Endothelial cell of umbilical vein (primary cell): ENCODE results near the gene ATXN2. TPM values are rescaled to one million over a fixed set of nuclear protein-coding genes. Genes with fewer than 3 reads are reported as not detected.
A peak's percentile ranks its signal among the peaks of the same experiment; 100 is the strongest.

Experiments used
- BruUV-seq: library from RNA; stranded (reverse); fragments of 400-500 nt; replicated peaks from 2 replicates; lab custom pipeline; 2021; lab: Mats Ljungman, UMichigan
- CTCF ChIA-PET: fragments of 300-600, 350-600 bp; sonication (Branson Sonifier 250); formaldehyde crosslinking; loops from one replicate; lab custom pipeline; 2021; ENCODE audit warnings: antibody characterized with exemption, inconsistent platforms; lab: Charles Lee
- POLR2A ChIA-PET: fragments of 300-600, 350-600 bp; sonication (Branson Sonifier 250); formaldehyde crosslinking; loops from one replicate; lab custom pipeline; 2021; ENCODE audit warnings: antibody characterized with exemption, inconsistent platforms; lab: Charles Lee
- DNase-seq: peaks from one replicate; pipeline ENCODE4 v3.0.0-alpha.2; 2011; ENCODE audit warnings: low read depth, low spot score
- FAIRE-seq: peaks from 2 replicates; lab custom pipeline; 2011; peaks lifted over from hg19 to GRCh38; lab: Jason Lieb, UNC
- H2AFZ ChIP-seq: 2 replicates; pipeline ENCODE4 v1.6.0; 2012; ENCODE audit warnings: low read depth, low read length, control low read depth, inconsistent platforms
- H3K27ac ChIP-seq: 2 replicates; pipeline ENCODE4 v1.5.1; 2011; ENCODE audit warnings: low read depth, mild to moderate bottlenecking, control low read depth, low read length, moderate library complexity; ENCODE audit not compliant: insufficient read depth
- H3K27me3 ChIP-seq, 2 experiments: 2 replicates each; pipeline versions ENCODE4 v1.6.0 to v1.6.1; 2011; ENCODE audit warnings: low read length in 2 of 2, mixed read lengths in 1 of 2; ENCODE audit not compliant: control insufficient read depth in 2 of 2, insufficient read depth in 2 of 2
- H3K36me3 ChIP-seq, 2 experiments: 2 replicates in 1 of 2; 3 replicates in 1 of 2; pipeline ENCODE4 v1.5.1; 2011; ENCODE audit warnings: low read length in 2 of 2, mild to moderate bottlenecking in 1 of 2, moderate library complexity in 1 of 2; ENCODE audit not compliant: control insufficient read depth in 2 of 2, insufficient read depth in 2 of 2; ENCODE audit errors: extremely low read depth in 1 of 2
- H3K4me1 ChIP-seq: 3 replicates; pipeline ENCODE4 v1.5.1; 2011; ENCODE audit warnings: mild to moderate bottlenecking, low read length; ENCODE audit not compliant: control insufficient read depth, insufficient read depth; ENCODE audit errors: extremely low read depth
- H3K4me2 ChIP-seq: 2 replicates; pipeline ENCODE4 v1.6.1; 2011; ENCODE audit warnings: low read length, control low read depth, mixed read lengths; ENCODE audit not compliant: insufficient read depth
- H3K4me3 ChIP-seq, 3 experiments: fragments of 200-600 bp in 1 of 3; sonication (generic), shearing (Covaris generic) in 1 of 3; replicated peaks in 1 of 3; 2 replicates each; pipeline ENCODE4 v1.5.1; 2011 to 2016; ENCODE audit warnings: control low read depth in 3 of 3, low read length in 3 of 3, mild to moderate bottlenecking in 2 of 3, inconsistent platforms in 1 of 3, low read depth in 1 of 3, moderate library complexity in 1 of 3; ENCODE audit not compliant: insufficient read depth in 1 of 3
- H3K79me2 ChIP-seq: 2 replicates; pipeline ENCODE4 v1.6.0; 2012; ENCODE audit warnings: low read length, inconsistent platforms; ENCODE audit not compliant: control insufficient read depth, insufficient read depth
- H3K9ac ChIP-seq: replicated peaks from 2 replicates; pipeline ENCODE3; 2011; ENCODE audit warnings: low read length, control low read depth; ENCODE audit not compliant: insufficient read depth; ENCODE audit errors: extremely low read depth
- H3K9me1 ChIP-seq: replicated peaks from 3 replicates; pipeline ENCODE4 v1.6.0; 2011; ENCODE audit warnings: mild to moderate bottlenecking, low read length; ENCODE audit not compliant: control insufficient read depth, insufficient read depth; ENCODE audit errors: extremely low read depth
- H3K9me3 ChIP-seq: replicated peaks from 2 replicates; pipeline ENCODE4 v1.5.1; 2012; ENCODE audit warnings: low read length, inconsistent platforms; ENCODE audit not compliant: control insufficient read depth, insufficient read depth
- H4K20me1 ChIP-seq: replicated peaks from 2 replicates; pipeline ENCODE3; 2011; ENCODE audit warnings: mild to moderate bottlenecking, low read length; ENCODE audit not compliant: control insufficient read depth, insufficient read depth; ENCODE audit errors: extremely low read depth
- EZH2 ChIP-seq: IDR thresholded peaks from 2 replicates; pipeline ENCODE4 v1.6.1; 2012; ENCODE audit warnings: borderline replicate concordance, low read depth, mild to moderate bottlenecking, moderate library complexity, low read length, inconsistent platforms; ENCODE audit not compliant: severe bottlenecking
- FOS ChIP-seq: IDR thresholded peaks from 2 replicates; pipeline ENCODE4 v1.6.1; 2011; ENCODE audit warnings: mild to moderate bottlenecking, low read length, moderate library complexity, borderline replicate concordance; ENCODE audit not compliant: insufficient read depth
- GATA2 ChIP-seq: IDR thresholded peaks from 2 replicates; pipeline ENCODE4 v1.7.0; 2011; ENCODE audit warnings: low read depth, mild to moderate bottlenecking, moderate library complexity, mixed read lengths, low read length; ENCODE audit not compliant: insufficient read length, insufficient read depth
- JUN ChIP-seq: IDR thresholded peaks from 2 replicates; pipeline ENCODE4 v1.6.1; 2011; ENCODE audit warnings: borderline replicate concordance, low read depth; ENCODE audit not compliant: insufficient read length, insufficient read depth
- MYC ChIP-seq: IDR thresholded peaks from one replicate; pipeline ENCODE4 v1.6.1; 2011; ENCODE audit warnings: mild to moderate bottlenecking, low read depth, low read length
- POLR2A ChIP-seq: IDR thresholded peaks from 2 replicates; pipeline ENCODE4 v1.6.1; 2012; ENCODE audit warnings: low read depth, mild to moderate bottlenecking, control low read depth, low read length
- POLR2AphosphoS5 ChIP-seq: IDR thresholded peaks from 2 replicates; pipeline ENCODE4 v1.6.1; 2012; ENCODE audit warnings: low read depth, mild to moderate bottlenecking, control low read depth, low read length, moderate library complexity; ENCODE audit not compliant: insufficient read depth
- dilution Hi-C: fragments of 300-500 bp; cut with MboI; formaldehyde crosslinking; loops from one replicate; pipeline ENCODE4 v1.15.0; 2019; ENCODE audit warnings: low sequenced_read_pairs; ENCODE audit not compliant: extremely low pct_ligation_motif_present
- intact Hi-C: fragments of 100-400 bp; cut with micrococcal nuclease; formaldehyde crosslinking; loops from one replicate; pipeline ENCODE4 v1.10.0; 2022
- polyA plus RNA-seq, 4 experiments: library from polyadenylated mRNA; depleted of rRNA in 3 of 4; stranded (reverse) in 3 of 4; unstranded in 1 of 4; fragments of >200 nt; gene quantifications; 2 replicates each; pipeline versions ENCODE4 v1.2.1 to v1.2.3, GENCODE V29; 2011 to 2012; ENCODE audit warnings: missing spikeins in 1 of 4
- total RNA-seq: library from RNA; stranded (reverse); gene quantifications from 2 replicates; pipeline ENCODE4 v1.2.3, GENCODE V29; 2021
- TF ChIP-seq, protein P1 (sequence below), 2 donors: IDR thresholded peaks; 1 replicate in 1 of 2; 2 replicates in 1 of 2; pipeline ENCODE4 v1.5.1; 2011; ENCODE audit warnings: low read length in 2 of 2, mild to moderate bottlenecking in 2 of 2, moderate library complexity in 2 of 2, control low read depth in 1 of 2, inconsistent platforms in 1 of 2, low read depth in 1 of 2; ENCODE audit not compliant: insufficient read depth in 1 of 2; ENCODE audit errors: extremely low read depth in 1 of 2
- TF ChIP-seq, protein P2 (sequence below): IDR thresholded peaks from 2 replicates; pipeline ENCODE4 v1.6.1; 2011; ENCODE audit not compliant: insufficient read depth, insufficient read length

Gene ATXN2
- total and polyA plus RNA-seq, 2 donors (not counting 3 experiments of a cell fraction or from before 2014, with no cell fraction given) = 58.9 to 86.7 TPM

DNA sequence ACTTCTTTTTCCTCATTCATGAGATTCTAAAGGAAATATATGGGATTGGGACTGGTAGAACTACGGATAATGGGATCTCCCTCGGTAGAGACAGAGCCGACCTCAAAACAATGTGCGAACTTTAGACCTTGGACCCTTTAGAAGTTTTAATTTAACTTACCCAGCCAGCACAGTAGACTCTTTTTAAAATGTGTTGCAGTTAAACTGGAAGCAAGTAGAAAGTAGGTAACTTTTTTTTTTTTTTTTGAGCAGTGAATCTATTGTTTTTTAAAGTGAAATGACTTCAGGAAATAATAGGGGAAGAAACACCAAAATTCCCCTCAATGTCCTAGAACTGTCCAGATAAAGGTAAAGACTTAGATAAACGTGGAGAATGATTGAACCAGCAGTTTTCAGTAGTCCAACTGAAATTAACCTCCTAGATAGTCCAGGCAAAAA lies 1.1 kb upstream of the ATXN2 start:
- peak; percentile 43 for FAIRE-seq

More for the DNA sequence above, 1.1 kb upstream of the ATXN2 start:
- peaks cover 20% of the 10 kb centered on the region for H3K4me1 ChIP-seq
- H3K27me3 ChIP-seq = no peaks in the 10 kb centered on the region
- no peak for TF ChIP-seq GATA2
- TF ChIP-seq, protein P1, sequence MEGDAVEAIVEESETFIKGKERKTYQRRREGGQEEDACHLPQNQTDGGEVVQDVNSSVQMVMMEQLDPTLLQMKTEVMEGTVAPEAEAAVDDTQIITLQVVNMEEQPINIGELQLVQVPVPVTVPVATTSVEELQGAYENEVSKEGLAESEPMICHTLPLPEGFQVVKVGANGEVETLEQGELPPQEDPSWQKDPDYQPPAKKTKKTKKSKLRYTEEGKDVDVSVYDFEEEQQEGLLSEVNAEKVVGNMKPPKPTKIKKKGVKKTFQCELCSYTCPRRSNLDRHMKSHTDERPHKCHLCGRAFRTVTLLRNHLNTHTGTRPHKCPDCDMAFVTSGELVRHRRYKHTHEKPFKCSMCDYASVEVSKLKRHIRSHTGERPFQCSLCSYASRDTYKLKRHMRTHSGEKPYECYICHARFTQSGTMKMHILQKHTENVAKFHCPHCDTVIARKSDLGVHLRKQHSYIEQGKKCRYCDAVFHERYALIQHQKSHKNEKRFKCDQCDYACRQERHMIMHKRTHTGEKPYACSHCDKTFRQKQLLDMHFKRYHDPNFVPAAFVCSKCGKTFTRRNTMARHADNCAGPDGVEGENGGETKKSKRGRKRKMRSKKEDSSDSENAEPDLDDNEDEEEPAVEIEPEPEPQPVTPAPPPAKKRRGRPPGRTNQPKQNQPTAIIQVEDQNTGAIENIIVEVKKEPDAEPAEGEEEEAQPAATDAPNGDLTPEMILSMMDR (IDR thresholded peaks at IDR 0.05; ENCODE audit: extremely low read depth in 1 of 2, insufficient read depth in 1 of 2, low read depth in 1 of 2, low read length in 2 of 2) = no peak
- TF ChIP-seq FOS = no peak
- TF ChIP-seq EZH2 = no peak
- no peak for TF ChIP-seq POLR2AphosphoS5
- TF ChIP-seq JUN = no peak
- TF ChIP-seq, protein P2, sequence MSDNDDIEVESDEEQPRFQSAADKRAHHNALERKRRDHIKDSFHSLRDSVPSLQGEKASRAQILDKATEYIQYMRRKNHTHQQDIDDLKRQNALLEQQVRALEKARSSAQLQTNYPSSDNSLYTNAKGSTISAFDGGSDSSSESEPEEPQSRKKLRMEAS = no peak
- no peak for TF ChIP-seq POLR2A
- TF ChIP-seq MYC = no peak
- H2AFZ ChIP-seq = peak overlapping the region; percentile 39
- no TSS peak for BruUV-seq
- POLR2A ChIA-PET = interaction anchor here (0.7 kb wide), 1 partner anchor 824 kb away, joined by 3 read pairs; no protein-coding TSS in a partner anchor
- H3K79me2 ChIP-seq = peaks cover 37% of the 10 kb centered on the region
- DNase-seq = no peak
- H3K36me3 ChIP-seq = no peaks in the 10 kb centered on the region
- no peaks in the 10 kb centered on the region for H3K9me3 ChIP-seq
- H3K9ac ChIP-seq = peak overlapping the region; percentile 82
- intact Hi-C loops (no loop called here), dilution Hi-C loops (no loop called here)
- peak overlapping the region; percentile 17 to 85 (median 44) for H3K4me3 ChIP-seq
- H4K20me1 ChIP-seq = peaks cover 6% of the 10 kb centered on the region
- CTCF ChIA-PET = no interaction called here
- H3K4me2 ChIP-seq = peak overlapping the region; percentile 86
- H3K9me1 ChIP-seq = no peaks in the 10 kb centered on the region
- H3K27ac ChIP-seq = peak overlapping the region; percentile 80
